Liver (tissue), 9 donors: ENCODE results near the gene NKX6-1. TPM values are rescaled to one million over a fixed set of nuclear protein-coding genes. Genes with fewer than 3 reads are reported as not detected.
A peak's percentile ranks its signal among the peaks of the same experiment; 100 is the strongest.

Experiments
- DNase-seq: peaks from one replicate; pipeline ENCODE4 v3.0.0-alpha.2; 2017; ENCODE audit warnings: low spot score
- H3K27ac ChIP-seq, 2 donors: one replicate each; pipeline ENCODE4 v1.7.0; 2013; ENCODE audit warnings: inconsistent platforms in 2 of 2, low read length in 2 of 2, control low read depth in 1 of 2, low read depth in 1 of 2, mild to moderate bottlenecking in 1 of 2
- H3K27me3 ChIP-seq, 4 donors: one replicate each; pipeline versions ENCODE4 v1.6.1 to v1.7.0; 2013; ENCODE audit warnings: low read length in 3 of 4, inconsistent platforms in 1 of 4, mild to moderate bottlenecking in 1 of 4, moderate library complexity in 1 of 4; ENCODE audit not compliant: control insufficient read depth in 4 of 4, insufficient read depth in 4 of 4
- H3K36me3 ChIP-seq, 4 donors: one replicate each; pipeline versions ENCODE4 v1.6.1 to v1.7.0; 2013; ENCODE audit warnings: low read length in 3 of 4, mild to moderate bottlenecking in 3 of 4, low read depth in 1 of 4, moderate library complexity in 1 of 4; ENCODE audit not compliant: control insufficient read depth in 4 of 4, insufficient read depth in 3 of 4
- H3K4me1 ChIP-seq, 4 donors: one replicate each; pipeline versions ENCODE4 v1.6.1 to v1.7.0; 2013; ENCODE audit warnings: low read length in 3 of 4, mild to moderate bottlenecking in 3 of 4, moderate library complexity in 1 of 4; ENCODE audit not compliant: control insufficient read depth in 4 of 4, insufficient read depth in 4 of 4
- H3K4me3 ChIP-seq, 3 donors: one replicate each; pipeline versions ENCODE4 v1.6.1 to v1.7.0; 2013; ENCODE audit warnings: low read length in 3 of 3, control low read depth in 1 of 3, low read depth in 1 of 3, mild to moderate bottlenecking in 1 of 3
- H3K9ac ChIP-seq, 2 donors: one replicate each; pipeline ENCODE4 v1.7.0; 2013; ENCODE audit warnings: low read length in 2 of 2, mild to moderate bottlenecking in 2 of 2, moderate library complexity in 2 of 2, control low read depth in 1 of 2, low read depth in 1 of 2
- H3K9me3 ChIP-seq, 4 donors: one replicate each; pipeline versions ENCODE4 v1.6.1 to v1.7.0; 2013; ENCODE audit warnings: low read length in 3 of 4; ENCODE audit not compliant: control insufficient read depth in 4 of 4
- EGR1 ChIP-seq, 2 donors: IDR thresholded peaks; 2 replicates each; pipeline ENCODE4 v1.6.1; 2016 to 2018; ENCODE audit warnings: antibody characterized with exemption in 2 of 2, low read depth in 2 of 2
- FOXA1 ChIP-seq: IDR thresholded peaks from 2 replicates; pipeline ENCODE4 v1.6.1; 2016; ENCODE audit warnings: antibody characterized with exemption
- HNF4A ChIP-seq, 2 donors: conservative IDR thresholded peaks; 2 replicates each; pipeline ENCODE4 v1.6.1; 2016; ENCODE audit warnings: antibody characterized with exemption in 2 of 2, mild to moderate bottlenecking in 2 of 2
- JUND ChIP-seq, 2 donors: IDR thresholded peaks; 2 replicates each; pipeline ENCODE4 v1.6.1; 2016; ENCODE audit warnings: antibody characterized with exemption in 2 of 2
- MAX ChIP-seq: IDR thresholded peaks from 2 replicates; pipeline ENCODE4 v1.6.1; 2016; ENCODE audit warnings: antibody characterized with exemption
- REST ChIP-seq: IDR thresholded peaks from 2 replicates; pipeline ENCODE4 v1.6.1; 2016; ENCODE audit warnings: antibody characterized with exemption, mild to moderate bottlenecking
- RXRA ChIP-seq, 2 donors: IDR thresholded peaks; 2 replicates each; pipeline ENCODE4 v1.6.1; 2017 to 2018; ENCODE audit warnings: antibody characterized with exemption in 2 of 2, mild to moderate bottlenecking in 1 of 2
- SP1 ChIP-seq: IDR thresholded peaks from 2 replicates; pipeline ENCODE4 v1.6.1; 2018; ENCODE audit warnings: antibody characterized with exemption, mild to moderate bottlenecking
- TAF1 ChIP-seq: conservative IDR thresholded peaks from 2 replicates; pipeline ENCODE4 v1.6.1; 2016; ENCODE audit warnings: antibody characterized with exemption, mild to moderate bottlenecking
- YY1 ChIP-seq: IDR thresholded peaks from 2 replicates; pipeline ENCODE4 v1.6.1; 2016; ENCODE audit warnings: antibody characterized with exemption, mild to moderate bottlenecking
- WGBS: extraction: QIAGEN DNeasy Blood & Tissue Kit; methylation state at CpG from one replicate; pipeline ENCODE4 v1.1.7; 2013; 5-methylcytosine and 5-hydroxymethylcytosine counted together
- polyA plus RNA-seq, 2 donors: library from polyadenylated mRNA; stranded (reverse) in 1 of 2; unstranded in 1 of 2; fragments of 200-250 nt in 1 of 2; fragments of >200 nt in 1 of 2; fragmentation: Nextera tagmentation in 1 of 2; extraction: Ambion mirVana in 1 of 2; gene quantifications; one replicate each; pipeline versions ENCODE4 v1.2.1 to v1.2.3, GENCODE V29; 2013 to 2015
- total RNA-seq, 2 donors: library from RNA; depleted of rRNA; stranded (reverse); fragments of >200 nt; gene quantifications; one replicate each; pipeline ENCODE4 v1.2.3, GENCODE V29; 2014
- TF ChIP-seq, protein P1 (sequence below): fragments of 150-350 bp; IDR thresholded peaks from 2 replicates; pipeline ENCODE4 v1.5.1; 2017; ENCODE audit warnings: improper control_type of control experiment, low read depth, low read length; ENCODE audit not compliant: missing input control
- donor health status: healthy.
- donor health status: healthy.
- donor health status: healthy.
- donor health status: healthy.
- donor health status: healthy.

The NKX6-1 gene
- total and polyA plus RNA-seq, 4 donors, result 0.05 TPM; not detected in 3

GRCh38 chr4:84499624-84499982 lies 511 bp upstream of the NKX6-1 start:
- Histone ChIP-seq H3K27ac (no peak overlapping the region), H3K9me3 (no peaks in the 10 kb centered on the region), H3K4me3 (peak overlapping the region in 1 of 3 donors; percentile 32), H3K9ac (no peak overlapping the region), H3K36me3 (no peaks in the 10 kb centered on the region), H3K27me3 (peaks cover 8 to 53% (median 26%) of the 10 kb centered on the region in 4 donors), H3K4me1 (peaks cover 14 to 34% (median 18%) of the 10 kb centered on the region in 4 donors)
- 9% methylated on average over 11 of the region's 11 CpGs for WGBS
- TF ChIP-seq JUND (IDR thresholded peaks at IDR 0.05) (no peak), FOXA1 (no peak), SP1 (no peak), MAX (no peak), HNF4A (conservative IDR thresholded peaks at IDR 0.05) (no peak), RXRA (IDR thresholded peaks at IDR 0.05) (no peak), EGR1 (IDR thresholded peaks at IDR 0.05; ENCODE audit: low read depth in 2 of 2) (no peak), REST (no peak), TAF1 (no peak)
- TF ChIP-seq, protein P1, sequence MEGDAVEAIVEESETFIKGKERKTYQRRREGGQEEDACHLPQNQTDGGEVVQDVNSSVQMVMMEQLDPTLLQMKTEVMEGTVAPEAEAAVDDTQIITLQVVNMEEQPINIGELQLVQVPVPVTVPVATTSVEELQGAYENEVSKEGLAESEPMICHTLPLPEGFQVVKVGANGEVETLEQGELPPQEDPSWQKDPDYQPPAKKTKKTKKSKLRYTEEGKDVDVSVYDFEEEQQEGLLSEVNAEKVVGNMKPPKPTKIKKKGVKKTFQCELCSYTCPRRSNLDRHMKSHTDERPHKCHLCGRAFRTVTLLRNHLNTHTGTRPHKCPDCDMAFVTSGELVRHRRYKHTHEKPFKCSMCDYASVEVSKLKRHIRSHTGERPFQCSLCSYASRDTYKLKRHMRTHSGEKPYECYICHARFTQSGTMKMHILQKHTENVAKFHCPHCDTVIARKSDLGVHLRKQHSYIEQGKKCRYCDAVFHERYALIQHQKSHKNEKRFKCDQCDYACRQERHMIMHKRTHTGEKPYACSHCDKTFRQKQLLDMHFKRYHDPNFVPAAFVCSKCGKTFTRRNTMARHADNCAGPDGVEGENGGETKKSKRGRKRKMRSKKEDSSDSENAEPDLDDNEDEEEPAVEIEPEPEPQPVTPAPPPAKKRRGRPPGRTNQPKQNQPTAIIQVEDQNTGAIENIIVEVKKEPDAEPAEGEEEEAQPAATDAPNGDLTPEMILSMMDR, result no peak
- no peak for DNase-seq

DNA sequence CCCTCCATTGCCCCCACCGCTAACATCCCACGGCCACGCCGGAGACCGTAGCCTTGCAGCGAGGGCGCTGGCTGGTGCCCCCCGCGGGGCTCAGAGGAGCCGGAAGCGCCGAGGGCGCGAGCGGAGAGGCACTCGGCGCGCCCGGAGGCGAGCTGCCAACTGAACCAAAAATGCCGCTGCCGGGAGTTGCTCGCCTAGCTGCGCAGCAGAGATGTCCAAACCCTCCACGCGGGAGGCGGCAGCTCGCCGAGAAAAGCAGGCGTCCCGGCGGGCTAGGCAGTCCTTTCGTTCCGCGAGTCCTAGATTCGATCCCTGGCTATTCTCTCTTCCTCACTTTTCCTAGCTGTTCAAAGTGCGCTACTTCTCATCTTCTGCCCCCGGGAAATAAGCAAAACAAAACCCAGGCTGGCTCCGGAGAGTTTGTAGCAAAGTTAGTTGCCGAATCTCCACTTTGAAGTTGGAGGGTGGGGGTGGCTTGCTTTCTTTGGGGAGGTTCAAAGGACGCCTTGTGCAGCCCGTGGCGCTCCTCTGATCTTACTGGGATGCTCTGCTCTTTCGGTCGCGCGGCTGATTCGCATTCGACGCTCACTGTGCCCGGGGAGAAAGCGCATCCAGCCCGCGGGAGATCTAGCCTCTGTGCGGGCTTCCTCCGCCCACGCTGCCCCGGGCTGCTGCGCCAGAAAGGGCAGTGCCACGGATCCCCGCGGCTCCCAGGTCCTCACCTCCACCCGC lies 723 bp downstream of the NKX6-1 start:
- H3K36me3 ChIP-seq, result no peaks in the 10 kb centered on the region
- no peak for DNase-seq
- no peak for TF ChIP-seq YY1
- H3K9ac ChIP-seq, result no peak overlapping the region
- no peaks in the 10 kb centered on the region for H3K9me3 ChIP-seq
- 1% methylated on average over 63 of the region's 63 CpGs for WGBS
- H3K27me3 ChIP-seq, result peaks cover 11 to 58% (median 26%) of the 10 kb centered on the region in 4 donors
- H3K4me3 ChIP-seq, result peak overlapping the region in 2 of 3 donors; percentile 4 to 32
- peaks cover 14 to 34% (median 19%) of the 10 kb centered on the region in 4 donors for H3K4me1 ChIP-seq
- no peak overlapping the region for H3K27ac ChIP-seq
